Skin epidermis (tissue), 12 donors: ENCODE results near the gene CTIF.
A peak's percentile ranks its signal among the peaks of the same experiment; 100 is the strongest.
"Not testable (repeated sequence)": the region's sequence is repeated elsewhere in the genome, so short reads cannot be mapped to it uniquely, and the experiment has no call there.

ENCODE experiments used
- H3K27ac ChIP-seq, 21 experiments: fragments of 200-600 bp; sonication (generic) in 11 of 21; one replicate each; pipeline ENCODE4 v1.5.0; 2020; ENCODE audit warnings: mild to moderate bottlenecking in 3 of 21, inconsistent platforms in 2 of 21, moderate library complexity in 2 of 21
- H3K4me3 ChIP-seq, 7 experiments: fragments of 200-600 bp; sonication (generic) in 2 of 7; one replicate each; pipeline ENCODE4 v1.5.0; 2020; ENCODE audit warnings: inconsistent platforms in 2 of 7, mild to moderate bottlenecking in 2 of 7, moderate library complexity in 1 of 7

The CTIF gene

DNA sequence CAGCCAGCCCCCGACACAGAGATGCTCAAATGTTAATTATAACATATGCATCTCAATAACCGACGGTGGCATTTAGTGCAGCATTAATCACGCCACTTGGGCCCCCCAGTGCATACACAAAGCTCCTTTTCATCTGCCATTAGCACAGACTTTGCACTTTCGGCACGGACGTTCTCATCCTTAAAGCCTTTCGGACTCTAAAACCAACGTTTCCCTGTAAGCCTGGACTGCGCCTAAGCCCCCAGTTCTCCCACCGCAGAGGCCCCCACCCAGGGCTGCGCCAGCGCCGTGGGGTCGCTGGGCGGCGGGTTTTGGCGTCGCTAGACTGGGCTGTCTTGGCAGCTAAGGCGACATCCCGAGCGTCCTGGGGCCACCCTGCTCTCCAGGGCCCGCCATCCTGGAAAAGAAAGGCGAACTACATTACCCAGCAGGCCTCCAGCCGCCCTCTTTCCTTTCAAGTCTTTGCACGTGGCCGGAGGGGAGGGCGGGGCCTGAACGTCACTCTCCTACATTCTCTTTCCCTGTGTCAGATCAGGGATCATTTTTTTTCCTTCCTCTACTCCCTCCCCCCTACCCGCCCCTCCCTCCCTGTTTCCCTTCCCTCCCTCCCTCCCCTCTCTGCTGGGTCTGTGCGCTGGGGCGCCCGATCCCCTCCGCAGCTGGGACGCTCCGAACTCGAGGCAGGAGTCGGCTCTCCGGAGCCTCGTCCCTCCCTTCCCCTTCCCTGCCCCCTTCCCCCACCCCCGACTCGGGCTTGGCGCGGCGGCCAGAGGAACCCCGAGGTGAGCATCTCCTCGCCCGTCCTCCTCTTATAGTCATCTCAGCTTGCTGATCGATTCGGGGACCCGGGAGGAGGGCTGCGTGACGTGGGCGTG is at the start of gene CTIF:
CTIF (plus strand) TSS at position 501 of the 875 bp plus-strand sequence. CDS start 80,535 bp downstream, outside the sequence.
- Histone ChIP-seq H3K27ac (peak within 1 kb of the TSS in 20 of 21 experiments; percentile 35 to 90 (median 82)), H3K4me3 (peak within 1 kb of the TSS; percentile 51 to 84 (median 70))

DNA sequence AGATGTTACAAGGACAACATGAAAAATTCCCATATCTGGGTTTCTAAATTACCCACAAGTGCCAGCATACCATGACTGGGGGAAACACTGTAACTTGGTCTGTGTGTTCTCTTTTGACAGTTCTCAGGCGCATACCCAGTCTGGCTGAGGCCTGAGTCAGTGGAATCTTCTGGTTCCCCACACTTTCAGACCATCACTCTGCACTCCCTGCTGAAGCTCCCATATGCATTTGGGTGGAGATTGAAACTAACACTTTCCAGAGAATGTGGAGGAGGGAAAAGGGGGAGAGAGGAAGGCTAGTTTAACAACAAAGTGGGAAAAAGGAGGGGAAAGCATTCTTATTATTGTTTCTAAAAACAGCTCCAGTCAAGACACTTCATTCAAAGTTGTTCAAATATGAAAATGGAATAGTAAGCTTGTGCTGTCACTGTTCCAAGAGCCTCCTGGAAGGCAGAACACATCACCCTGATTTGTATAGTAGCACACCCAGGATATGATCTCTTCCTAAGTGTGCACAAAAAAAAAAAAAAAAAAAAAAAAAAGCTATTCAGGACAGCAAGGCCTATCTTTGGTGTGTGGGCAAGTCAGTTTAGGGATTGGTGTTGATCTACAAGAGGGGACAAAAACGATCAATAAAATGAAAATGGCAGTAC is 48.1 kb upstream of the CTIF start:
- Histone ChIP-seq H3K27ac (no peak overlapping the region), H3K4me3 (no peak overlapping the region)

DNA sequence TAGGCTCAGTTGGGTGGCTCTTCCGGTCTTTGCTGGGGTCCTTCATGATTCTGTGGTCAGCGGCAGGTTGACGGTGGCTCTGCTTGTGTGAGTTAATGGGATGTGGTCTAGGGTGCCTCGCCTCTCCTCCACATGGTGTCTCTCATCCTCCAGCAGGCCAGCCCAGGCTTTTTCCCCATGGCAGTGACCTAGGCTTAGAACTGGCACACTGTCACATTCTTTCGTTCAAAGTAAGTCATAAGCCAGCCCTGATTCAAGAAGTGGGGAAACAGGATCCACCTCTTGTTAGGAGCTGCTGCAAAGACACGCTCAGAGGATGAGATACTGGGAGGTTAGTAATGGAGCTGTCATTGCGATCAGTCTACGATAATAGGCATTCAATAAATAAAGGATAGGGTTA is 46.0 kb upstream of the CTIF start:
- Histone ChIP-seq H3K4me3 (no peak overlapping the region), H3K27ac (no peak overlapping the region)

DNA sequence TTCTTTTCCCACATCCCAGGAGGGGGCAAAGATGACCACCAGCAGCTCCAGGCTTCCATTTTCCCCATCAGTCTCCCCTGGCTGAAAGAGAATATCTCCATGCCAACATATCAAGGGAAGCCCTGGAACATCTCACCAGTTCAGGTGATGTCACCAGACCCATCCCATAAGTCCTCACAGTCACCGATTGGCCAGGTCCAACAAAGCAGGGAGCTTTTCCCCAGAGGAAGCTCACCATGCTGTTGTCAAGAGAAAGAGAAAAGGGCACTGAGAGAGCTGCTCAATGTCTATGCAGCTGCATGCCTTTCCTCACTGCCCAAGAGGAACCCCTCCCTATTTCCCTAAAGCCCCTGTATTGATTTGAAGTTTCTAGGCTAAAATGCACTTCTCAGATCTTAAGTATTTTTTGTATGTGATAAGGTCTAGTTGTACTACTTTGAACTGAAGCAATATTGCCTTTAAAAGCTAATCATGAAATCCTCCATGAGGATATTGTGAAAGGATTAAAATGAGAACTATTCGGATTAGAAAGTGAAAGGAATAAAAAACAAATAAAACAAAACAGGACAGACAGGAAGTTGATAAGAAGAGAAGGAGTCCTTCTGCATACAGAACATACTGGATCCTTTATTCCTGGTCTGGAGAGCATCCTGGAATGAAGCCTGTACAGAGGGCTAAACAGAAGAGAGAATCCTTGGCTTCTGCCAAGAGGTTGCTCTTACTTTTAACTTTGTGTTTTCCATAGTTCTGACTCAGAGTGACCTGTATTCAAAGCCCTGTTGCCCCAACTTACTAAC is 45.2 kb upstream of the CTIF start:
- H3K4me3 ChIP-seq = no peak overlapping the region
- H3K27ac ChIP-seq = no peak overlapping the region

DNA sequence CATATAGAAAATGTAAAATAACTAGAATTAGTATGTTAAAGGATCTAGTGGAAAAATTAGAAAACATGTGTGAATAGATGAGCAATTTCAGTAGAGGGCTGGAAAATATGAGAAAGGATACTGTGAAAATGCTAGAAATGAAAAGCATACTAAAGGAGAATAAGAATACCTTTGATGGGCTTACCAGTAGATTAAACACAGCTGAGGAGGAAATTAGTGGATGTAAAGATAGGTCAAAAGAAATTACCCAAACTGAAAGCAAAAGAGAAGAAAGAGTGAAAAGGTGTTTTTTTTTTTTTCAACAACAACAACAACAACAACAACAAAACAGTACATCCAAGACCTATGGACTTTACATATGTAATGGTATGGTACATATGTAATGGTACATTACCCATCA is 41.0 kb upstream of the CTIF start:
- no peak overlapping the region for H3K27ac ChIP-seq
- no peak overlapping the region for H3K4me3 ChIP-seq

DNA sequence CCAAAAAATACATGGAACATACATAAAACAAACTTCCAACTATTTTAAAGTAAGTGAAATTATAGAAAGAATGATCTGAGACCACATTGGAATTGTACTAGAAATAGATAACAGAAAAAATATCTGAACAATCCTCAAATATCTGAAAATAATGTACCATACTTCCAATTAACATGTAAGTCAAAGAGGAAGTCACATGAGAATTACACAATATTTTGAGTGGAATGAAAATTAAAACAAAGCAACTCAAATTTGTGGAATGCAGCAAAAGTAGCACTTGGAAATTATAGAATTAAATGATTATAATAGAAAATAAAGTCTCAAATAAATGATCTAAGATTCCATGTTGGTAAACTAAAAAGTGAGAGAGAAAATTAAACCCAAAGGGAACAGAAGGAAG is 38.3 kb upstream of the CTIF start:
- Histone ChIP-seq H3K4me3 (no peak overlapping the region), H3K27ac (no peak overlapping the region)

DNA sequence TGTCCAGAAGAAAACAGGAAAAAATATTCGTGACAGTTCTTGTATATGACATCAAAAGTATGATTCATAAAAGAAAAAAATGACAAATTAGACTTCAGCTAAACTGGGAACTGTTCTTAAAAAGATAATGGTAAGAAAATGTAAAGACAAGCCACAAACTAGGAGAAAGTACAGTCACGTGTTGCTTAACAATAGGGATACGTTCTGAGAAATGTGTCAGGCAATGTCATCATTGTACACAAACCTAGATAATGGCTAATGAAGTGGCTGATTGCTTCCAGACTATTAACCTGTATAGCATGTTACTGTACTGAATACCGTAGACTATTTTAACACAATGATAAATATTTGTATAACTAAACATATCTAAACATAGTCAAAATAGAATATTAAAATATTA is 35.9 kb upstream of the CTIF start:
- Histone ChIP-seq H3K27ac (no peak overlapping the region), H3K4me3 (no peak overlapping the region)

DNA sequence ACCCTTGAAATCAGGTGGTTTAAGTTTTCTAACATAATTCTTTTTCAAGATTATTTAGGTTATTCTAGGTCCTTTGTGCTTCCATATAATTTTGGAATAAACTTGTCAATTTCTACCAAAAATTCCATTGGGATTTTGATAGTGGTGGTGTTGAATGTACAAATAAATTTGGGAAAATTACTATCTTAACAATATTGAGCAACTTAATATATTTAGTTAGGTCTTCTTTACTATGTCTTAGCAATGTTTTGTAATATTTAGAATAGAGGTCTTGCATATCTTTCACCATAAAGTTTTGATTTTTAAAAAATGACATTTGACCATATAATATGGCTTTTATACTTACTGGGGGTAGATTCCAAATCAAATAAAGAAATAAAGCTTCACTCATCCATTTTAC is 34.0 kb upstream of the CTIF start:
- H3K4me3 ChIP-seq = no peak overlapping the region
- no peak overlapping the region for H3K27ac ChIP-seq

DNA sequence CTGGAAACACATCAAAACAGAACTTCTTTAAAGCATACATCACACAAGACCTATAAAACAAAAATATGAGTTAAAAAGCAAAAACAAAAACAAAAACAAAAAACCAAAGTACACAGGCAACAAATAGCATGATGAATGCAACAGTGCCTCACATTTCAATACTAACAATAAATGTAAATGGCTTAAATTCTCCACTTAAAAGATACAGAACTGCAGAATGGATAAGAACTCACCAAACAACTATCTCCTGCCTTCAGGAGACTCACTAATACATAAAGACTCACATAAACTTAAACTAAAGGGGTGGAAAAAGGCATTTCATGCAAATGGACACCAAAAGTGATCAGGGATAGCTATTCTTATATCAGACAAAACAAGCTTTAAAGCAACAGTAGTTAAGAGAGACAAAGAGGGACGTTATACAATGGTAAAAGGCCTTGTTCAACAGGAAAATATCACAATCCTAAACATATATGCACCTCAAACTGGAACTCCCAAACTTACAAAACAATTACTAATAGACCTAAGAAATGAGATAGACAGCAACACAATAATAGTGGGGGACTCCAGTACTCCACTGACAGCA is 31.8 kb upstream of the CTIF start:
- not testable (repeated sequence) for H3K27ac ChIP-seq, H3K4me3 ChIP-seq

DNA sequence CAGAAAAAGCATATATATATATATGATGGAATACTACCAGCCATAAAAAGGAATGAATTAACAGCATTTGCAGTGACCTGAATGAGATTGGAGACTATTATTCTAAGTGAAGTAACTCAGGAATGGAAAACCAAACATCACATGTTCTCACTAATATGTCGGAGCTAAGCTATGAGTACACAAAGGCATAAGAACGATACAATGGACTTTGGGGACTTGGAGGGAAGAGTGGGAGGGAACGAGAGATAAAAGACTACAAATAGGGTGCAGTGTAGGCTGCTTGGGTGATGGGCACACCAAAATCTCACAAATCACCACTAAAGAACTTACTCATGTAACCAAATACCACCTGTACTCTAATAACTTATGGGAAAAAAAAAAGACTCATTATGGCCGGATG is 26.3 kb upstream of the CTIF start:
- H3K4me3 ChIP-seq, H3K27ac ChIP-seq: not testable (repeated sequence)

DNA sequence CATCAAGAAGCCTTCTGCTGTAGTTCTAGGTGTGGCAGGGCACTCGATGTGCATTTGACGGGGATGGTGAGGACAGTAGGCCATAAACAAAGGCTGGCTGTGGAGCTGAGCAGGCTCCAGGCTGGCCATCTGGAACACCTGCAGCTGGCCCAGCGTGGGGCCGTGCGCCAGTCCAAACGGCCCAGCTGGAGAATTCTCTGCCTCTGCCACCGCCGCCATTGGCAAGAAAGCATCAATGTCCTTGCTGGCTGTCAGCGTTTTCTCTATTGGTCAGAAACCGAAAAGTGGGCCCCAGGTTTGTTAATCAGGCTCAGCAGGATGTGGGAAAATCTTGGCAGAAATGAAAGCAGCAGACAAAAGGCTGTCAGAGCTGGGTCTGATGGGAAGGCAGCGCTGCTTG is 24.0 kb upstream of the CTIF start:
- H3K27ac ChIP-seq = no peak overlapping the region
- no peak overlapping the region for H3K4me3 ChIP-seq

DNA sequence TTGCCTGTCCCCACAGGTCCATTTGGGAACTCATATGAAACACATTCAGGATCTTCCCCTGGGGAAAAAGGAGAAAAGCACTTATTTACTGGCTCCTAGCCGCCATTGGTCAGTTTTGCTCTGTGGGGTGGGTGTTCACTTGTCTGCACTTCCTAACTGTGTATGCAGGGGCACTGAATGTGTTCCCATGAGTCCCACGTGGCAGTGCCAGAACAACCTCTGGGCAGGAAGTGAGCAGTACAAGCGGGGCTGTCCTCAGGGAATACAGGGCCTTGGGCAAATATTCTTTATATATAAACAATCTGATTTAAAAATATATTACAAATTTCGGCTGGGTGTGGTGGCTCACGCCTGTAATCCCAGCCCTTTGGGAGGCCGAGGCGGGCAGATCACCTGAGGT is 21.8 kb upstream of the CTIF start:
- H3K27ac ChIP-seq = no peak overlapping the region
- H3K4me3 ChIP-seq = no peak overlapping the region

DNA sequence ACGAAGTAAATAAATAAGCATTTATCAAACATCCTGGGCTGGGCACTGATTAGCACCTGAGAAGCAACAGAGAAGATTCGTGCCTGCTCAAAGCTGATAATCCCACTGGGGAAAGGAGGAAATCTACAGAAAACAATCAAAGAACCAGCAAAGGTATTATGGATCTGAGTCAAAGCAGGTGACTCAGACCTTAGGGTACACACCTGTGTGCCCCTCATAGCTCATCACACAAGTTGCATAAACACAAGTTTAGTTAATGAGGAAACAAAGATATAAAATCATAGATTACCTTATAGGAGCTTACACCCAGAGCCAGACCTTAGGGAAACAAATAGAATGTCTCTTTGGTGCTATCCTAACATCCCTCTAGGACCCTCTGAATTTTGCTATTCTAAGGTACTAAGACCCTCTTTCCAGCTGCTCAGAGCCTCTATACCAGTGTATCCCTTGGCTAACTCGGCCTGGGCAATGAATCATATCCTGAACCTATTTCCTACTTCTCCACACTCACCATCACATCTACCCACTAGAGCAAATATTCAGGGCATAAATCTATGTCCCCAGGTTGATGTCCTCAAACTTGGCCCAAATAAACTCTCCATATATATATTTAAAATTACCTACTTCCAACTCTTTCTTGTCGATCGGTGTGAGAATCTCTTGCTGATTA is 19.3 kb upstream of the CTIF start:
- Histone ChIP-seq H3K4me3 (no peak overlapping the region), H3K27ac (no peak overlapping the region)

DNA sequence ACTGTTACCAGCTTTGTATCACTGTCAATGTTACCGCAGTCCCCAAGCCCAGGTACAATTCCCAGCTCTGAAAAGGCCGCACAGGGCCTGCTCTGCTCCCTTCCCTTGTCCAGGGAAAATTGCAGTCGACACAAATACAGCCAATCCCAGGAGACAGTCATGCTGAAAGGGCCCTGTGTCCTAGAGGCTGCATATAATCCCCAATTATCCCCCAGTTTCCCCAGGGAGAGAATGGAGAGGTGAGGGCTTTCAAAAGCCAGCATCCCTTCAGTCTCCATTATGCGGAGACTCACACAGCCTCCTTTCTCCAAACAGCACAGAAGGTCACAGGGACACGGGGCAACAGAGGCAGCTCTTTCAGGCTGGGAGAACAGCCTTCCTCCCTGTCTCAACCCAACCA is 17.1 kb upstream of the CTIF start:
- no peak overlapping the region for H3K27ac ChIP-seq
- no peak overlapping the region for H3K4me3 ChIP-seq

DNA sequence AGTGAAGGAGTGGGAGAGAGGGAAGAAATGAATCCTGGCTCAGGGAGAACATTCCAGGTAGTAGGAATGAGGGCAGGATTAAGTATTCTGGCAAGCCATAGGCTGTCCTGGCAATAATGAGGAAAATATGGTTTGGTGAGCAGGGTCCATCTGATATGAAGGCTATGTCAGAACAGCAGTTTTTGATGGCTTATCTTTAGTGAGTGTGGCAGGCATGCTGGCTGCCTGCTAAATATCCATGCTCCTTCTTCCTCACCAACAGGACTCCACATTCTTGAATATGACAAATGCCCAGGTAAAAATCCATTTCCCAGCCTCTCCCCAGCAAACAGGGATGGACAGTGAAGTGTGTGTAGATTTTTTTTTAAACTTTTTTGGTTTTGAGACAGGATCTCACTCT is 13.2 kb upstream of the CTIF start:
- H3K4me3 ChIP-seq = no peak overlapping the region

DNA sequence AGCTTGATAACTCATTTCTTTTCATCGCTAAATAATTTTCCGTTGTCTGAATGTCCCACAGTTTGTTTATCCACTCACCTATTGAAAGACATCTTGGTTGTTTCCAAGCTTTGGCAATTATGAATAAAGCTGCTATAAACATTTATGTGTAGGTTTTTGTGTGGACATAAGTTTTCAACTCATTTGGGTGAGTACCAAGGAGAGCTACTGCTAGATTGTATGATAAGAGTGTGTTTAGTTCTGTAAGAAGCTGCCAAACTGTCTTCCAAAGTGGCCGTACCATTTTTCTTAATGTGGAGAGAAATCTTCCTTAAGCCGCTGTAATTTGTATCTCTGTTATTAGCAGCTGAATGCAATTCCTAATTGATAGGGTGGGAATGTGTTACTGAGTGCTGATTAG is 11.4 kb upstream of the CTIF start:
- no peak overlapping the region for H3K27ac ChIP-seq
- no peak overlapping the region for H3K4me3 ChIP-seq

More for the DNA sequence above, 13.2 kb upstream of the CTIF start:
- H3K27ac ChIP-seq = no peak overlapping the region

DNA sequence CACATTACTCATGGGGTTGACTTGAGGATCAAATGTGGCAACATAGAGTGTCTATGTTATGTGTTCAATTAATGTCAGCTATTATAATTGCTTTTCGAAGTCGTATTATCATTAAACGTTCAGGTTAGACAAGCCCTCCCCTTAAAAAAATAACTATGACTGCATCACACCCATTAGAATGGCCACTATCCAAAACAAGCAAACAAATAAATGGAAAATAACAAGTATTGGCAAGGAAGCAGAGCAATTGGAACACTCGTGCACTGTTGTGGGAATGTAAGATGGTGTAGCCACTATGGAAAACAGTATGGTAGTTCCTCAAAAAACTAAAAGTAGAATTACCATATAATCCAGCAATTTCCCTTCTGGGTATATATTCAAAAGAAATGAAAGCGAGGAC is 10.0 kb upstream of the CTIF start:
- Histone ChIP-seq H3K27ac (no peak overlapping the region), H3K4me3 (no peak overlapping the region)

DNA sequence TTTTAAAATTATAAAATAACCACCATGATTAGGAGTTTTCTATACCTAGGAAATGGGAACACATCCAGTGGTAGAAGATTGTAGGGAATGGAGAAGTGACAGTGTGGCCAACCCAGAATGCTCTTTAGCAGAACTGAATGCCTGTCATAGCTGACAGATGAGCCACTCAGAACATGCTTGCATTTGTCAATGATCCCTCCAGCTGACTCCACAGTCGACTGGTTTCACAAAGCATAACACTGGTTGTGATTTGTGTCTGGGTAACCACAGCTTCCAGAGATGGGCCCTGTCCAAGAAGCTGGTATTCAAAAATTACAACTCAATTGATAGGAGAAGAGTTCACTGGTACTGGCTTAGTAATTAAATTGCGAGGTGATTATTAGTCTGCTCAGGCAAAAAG is 9.0 kb upstream of the CTIF start:
- no peak overlapping the region for H3K4me3 ChIP-seq
- no peak overlapping the region for H3K27ac ChIP-seq

DNA sequence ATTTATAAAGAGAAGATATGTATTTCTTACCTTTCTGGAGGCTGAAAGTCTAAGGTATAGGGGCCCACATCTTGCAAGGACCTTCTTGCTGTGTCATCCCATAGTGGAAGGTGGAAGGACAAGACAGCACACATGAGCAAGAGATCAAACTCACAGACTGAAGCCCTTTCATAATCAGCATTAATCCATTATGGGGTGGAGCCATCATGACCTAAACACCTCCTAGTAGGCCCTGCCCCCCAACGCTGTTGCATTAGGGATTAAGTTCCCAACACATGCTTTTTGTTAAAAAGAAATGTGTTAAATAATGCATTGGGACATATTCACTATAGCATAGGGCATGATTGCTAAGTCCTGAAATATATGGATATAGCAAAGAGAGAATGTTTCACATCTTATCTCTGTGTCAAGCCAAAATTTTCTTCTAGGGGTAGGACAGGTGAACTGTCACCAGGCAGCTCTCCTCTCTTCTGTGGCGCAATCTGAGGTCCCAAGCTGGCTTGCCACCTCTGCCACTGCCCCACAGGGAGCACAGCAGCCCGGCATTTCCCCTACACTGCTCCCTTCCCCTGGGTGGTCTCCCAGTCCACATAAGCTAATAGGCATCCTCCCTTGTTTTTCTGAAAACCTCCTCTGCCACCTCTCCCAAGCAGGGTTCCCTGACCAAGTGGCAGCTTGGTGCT is 8.3 kb upstream of the CTIF start:
- H3K4me3 ChIP-seq = no peak overlapping the region
- no peak overlapping the region for H3K27ac ChIP-seq
